22Rv1 (cell line): Measurements from ENCODE around the gene ZFP36.
"Not testable (repeated sequence)": the region's sequence is repeated elsewhere in the genome, so short reads cannot be mapped to it uniquely, and the experiment has no call there.

ENCODE experiments used
- ZFX ChIP-seq: fragments of 450-650 bp; IDR thresholded peaks from 2 replicates; pipeline ENCODE4 v1.6.1; 2017; ENCODE audit warnings: antibody characterized with exemption, borderline replicate concordance
- TF ChIP-seq, protein P1 (sequence below): fragments of 450-650 bp; IDR thresholded peaks from 2 replicates; pipeline ENCODE4 v1.5.1; 2017; ENCODE audit warnings: mild to moderate bottlenecking

DNA sequence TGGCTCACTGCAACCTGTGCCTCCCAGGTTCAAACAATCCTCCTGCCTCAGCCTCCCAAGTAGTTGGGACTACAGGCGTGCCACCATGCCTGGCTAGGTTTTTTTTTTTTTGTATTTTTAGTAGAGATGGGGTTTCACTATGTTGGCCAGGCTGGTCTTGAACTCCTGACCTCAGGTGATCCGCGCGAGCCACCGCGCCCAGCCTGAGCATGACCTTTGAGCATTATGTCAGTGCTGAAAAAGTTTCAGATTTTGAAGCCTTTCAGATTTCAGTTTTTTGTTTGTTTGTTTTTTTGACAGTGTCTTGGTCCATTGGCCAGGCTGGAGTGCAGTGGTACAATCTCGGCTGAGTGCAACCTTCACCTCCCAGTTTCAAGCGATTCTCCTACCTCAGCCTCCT lies 44.6 kb downstream of the ZFP36 start:
- TF ChIP-seq, protein P1, sequence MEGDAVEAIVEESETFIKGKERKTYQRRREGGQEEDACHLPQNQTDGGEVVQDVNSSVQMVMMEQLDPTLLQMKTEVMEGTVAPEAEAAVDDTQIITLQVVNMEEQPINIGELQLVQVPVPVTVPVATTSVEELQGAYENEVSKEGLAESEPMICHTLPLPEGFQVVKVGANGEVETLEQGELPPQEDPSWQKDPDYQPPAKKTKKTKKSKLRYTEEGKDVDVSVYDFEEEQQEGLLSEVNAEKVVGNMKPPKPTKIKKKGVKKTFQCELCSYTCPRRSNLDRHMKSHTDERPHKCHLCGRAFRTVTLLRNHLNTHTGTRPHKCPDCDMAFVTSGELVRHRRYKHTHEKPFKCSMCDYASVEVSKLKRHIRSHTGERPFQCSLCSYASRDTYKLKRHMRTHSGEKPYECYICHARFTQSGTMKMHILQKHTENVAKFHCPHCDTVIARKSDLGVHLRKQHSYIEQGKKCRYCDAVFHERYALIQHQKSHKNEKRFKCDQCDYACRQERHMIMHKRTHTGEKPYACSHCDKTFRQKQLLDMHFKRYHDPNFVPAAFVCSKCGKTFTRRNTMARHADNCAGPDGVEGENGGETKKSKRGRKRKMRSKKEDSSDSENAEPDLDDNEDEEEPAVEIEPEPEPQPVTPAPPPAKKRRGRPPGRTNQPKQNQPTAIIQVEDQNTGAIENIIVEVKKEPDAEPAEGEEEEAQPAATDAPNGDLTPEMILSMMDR = not testable (repeated sequence)
- TF ChIP-seq ZFX = not testable (repeated sequence)
